Activated CD8-positive, alpha-beta memory T cell treated with anti-CD3 and anti-CD28 coated beads for 4 hours (primary cell): Measurements from ENCODE around the gene USH1G.
"Not testable (repeated sequence)": the region's sequence is repeated elsewhere in the genome, so short reads cannot be mapped to it uniquely, and the experiment has no call there.

Experiments
- DNase-seq, 2 donors: peaks; one replicate each; pipeline ENCODE4 v3.0.0-alpha.2; 2020; ENCODE audit warnings: low read depth in 2 of 2

Gene USH1G

DNA sequence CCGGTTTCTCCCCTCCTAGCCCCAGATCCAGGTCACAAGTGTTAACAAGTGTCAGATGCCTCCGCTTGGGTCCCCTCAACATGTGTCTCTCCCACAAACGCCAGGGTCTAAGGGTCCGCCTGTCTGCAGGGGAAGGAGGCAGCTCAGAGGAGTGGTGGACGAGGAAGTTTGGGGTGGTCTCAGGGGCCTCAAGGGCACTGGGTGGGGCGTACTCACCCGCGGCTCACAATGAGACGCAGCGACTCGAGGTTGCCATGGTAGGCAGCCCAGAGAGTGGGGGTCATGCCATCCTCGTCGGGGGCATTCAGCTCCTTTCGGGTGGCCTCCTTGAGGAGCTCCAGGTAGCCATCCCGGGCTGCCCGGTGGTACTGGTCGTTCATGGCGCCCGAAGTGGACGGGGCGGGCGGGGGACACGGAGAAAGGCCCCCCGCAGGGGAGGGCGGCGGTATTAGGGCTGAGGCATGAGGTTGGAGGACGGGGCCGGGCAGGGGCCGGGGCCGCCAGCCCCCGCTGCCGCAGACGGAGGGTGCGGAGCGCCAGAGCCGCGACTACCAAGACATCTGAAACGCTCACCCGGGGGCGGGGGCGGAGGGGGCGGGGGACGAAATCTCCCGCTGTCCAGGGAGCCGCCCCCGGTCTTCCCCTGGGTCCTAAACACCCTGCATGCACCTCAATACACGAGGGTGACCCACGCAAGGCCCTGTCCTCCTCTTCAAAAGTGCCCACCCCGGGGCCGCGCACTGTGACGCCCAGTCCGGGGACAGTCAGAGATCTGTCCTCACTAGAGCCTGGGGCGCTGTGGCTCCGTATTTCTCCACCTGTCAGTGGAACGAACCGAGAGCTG lies at the start of gene USH1G:
TSS of gene USH1G (minus strand) at position 562 of the 844 bp plus-strand sequence. CDS start at position 380, 182 bp downstream.
- no peak for DNase-seq

DNA sequence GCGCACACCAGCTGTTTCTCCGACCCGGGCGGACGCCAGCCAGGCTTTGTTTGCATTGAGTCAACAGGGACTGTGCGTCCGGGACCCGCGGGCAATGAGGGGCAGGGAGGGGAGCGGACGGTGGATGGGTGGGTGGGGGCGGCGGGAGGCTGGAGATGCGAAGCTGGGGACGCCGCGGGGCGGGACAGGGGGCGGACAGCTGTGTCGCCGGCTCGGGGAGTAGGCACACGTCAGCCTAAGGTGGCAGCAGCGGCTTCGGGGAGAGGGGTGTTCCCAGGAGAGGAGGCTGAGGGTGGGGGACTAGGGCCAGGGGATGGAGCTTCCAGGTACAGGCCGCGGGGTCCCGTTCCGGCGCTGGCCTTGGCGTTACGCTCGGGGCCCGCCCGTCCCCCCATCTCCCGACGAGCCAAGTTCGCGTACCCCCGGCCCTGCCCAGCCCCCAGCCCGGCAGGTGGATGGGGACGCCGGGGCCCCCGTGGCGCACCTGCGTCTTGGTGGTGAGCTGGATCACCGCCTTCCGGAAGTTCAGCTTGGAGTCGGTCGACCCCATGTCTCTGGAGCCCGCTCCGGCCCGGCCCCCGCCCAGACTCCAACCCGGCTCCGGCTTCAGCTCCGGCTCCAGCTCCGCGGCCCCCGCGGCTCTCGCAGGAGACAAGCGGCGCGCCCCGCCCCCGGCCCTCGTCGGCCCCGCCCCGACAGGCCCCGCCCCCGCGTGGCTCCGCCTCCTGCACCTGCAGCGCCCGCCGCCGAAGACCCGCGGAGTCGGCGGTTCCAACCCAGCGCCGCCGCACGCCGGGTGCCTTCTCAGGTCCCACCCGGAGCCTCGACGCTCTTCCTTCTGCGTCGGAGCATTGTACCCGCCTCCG lies 49.3 kb upstream of the USH1G start, which contains the start of gene HID1:
TSS of gene HID1 (minus strand) at position 653 of the 866 bp plus-strand sequence. CDS start at position 550, 103 bp downstream.
- DNase-seq: peak; percentile 59 to 65

DNA sequence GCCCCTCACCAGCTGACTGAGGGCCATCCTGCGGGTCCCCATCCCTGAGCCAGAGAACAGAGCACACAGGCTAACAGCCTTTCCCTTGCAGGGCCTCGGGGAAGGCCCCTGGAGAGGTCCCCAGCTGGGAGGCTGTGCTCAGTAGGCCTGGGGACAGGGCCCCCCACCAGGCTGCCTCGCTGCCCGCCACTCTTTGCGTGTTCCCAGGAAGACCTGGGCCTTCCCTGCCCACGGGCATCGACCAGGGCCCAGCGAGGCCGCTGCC lies 48.7 kb upstream of the USH1G start:
- no peak for DNase-seq

DNA sequence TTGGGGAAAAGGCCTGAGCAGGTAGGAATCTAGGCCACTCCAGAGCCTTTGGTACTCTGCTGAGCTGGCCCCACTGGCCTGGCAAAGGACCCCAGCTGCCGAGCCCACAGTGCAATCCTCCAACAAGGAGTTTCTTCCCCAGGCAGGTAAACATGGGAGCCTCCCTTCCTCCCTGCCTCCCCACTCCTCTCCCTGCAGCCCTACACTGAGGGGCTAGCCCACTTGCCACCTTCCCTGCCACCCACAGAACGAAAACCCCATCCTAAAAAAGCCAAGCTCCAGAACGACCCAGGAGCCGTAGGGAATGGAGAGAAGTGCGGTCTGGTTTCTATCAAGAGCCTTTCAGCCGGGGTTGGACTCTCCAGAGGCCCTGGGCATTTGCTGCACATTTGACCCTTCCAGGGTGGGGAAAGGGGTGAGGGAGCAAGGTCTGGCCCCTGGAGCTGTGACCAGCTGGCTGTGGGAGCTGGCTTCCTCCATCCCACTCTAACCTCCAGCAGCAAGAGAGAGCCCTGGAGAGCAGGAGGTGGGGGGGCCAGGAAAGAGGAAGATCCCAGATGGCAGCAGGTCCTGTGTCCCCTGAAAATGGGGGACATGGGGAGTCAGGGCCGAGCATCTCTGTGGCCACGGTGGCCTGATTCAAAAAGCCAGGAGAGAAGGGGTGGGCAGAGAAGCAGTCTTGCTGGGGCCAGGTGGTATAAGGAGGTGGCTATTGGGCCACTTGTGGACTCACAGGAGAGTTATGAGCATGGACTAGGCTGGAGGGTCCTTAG lies 48.2 kb upstream of the USH1G start:
- no peak for DNase-seq

DNA sequence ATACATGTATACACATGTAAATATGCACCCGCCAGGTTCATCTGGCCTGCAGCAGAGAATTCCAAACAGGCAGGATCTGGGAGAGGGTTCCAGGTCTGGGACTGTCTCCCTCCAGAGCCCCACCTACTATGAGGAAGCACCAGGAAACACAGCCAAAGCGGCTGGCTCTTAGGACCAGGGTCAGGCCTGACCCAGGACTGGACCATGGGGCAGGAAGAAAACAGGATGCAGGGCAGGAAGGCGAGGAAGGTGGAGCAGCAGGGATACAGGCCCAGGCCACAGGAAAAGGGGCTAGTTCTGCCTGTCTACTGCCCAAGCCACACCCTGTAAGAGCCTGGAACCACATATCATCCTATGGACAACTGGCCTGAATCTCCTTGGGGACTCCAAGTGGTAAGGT lies 47.3 kb upstream of the USH1G start:
- DNase-seq: no peak

DNA sequence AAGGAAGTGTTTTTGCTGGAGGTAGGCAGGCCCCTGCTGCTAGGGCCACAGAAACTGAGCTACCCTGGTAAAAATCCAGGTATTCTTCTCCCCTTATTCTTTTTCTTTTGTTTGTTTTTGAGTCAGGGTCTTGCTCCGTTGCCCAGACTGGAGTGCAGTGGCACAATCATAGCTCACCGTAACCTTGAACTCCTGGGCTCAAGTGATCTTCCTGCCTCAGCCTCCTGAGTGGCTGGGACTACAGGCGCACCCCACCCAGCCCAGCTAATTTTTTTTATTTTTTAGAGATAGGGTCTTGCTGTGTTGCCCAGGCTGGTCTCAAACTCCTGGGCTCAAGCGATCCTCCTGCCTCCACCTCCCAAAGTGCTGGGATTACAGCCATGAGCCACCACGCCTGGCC lies 46.4 kb upstream of the USH1G start:
- not testable (repeated sequence) for DNase-seq

DNA sequence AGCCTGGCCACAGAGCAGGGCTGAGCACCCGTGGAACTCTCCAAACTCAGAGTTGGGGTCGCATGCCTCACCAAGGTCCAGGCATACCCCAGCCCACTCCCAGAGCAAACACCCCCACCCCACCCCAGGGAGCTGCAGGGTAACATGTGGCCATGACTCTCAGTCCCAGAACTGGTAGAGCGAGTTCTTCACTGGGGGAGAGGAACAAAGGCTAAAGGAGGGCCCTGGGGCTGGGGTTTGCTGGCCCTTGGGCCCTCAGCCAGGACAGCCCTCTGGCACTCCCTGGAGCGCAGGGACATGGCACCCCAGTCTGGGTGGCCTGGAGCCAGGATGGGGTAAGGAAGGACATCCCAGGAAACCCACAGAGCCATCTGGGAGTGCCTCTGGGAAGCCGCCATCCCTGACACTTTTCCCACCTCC lies 45.3 kb upstream of the USH1G start:
- no peak for DNase-seq

DNA sequence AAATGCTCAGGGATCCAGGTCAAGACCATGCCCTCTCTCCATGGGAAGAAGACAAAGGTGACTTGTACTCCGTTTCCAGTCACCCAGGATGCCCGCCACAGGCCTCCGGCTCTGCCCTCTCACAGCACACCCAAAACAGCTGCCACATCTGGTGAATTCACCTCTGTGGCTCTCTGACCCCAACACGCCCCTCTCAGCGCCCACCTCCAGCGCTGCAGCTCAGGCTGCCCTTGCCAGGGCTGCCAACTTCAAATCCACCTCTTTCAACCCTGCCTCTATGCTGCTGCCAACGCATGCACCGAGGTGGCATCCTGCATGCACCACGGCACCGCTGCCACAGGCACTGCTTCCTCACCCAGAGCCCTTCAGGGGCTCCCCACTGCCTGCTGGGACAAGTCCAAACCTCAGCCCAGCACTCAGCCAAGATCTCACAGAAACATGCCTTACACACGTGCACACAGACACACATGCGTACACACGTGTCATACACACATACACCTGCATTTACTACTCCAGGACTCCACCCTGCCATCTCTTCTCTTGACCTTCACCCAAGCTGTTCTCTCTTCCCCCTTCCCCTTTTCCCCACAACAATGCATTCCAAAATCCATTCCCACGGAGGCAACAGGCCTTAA lies 42.0 kb upstream of the USH1G start:
- no peak for DNase-seq

DNA sequence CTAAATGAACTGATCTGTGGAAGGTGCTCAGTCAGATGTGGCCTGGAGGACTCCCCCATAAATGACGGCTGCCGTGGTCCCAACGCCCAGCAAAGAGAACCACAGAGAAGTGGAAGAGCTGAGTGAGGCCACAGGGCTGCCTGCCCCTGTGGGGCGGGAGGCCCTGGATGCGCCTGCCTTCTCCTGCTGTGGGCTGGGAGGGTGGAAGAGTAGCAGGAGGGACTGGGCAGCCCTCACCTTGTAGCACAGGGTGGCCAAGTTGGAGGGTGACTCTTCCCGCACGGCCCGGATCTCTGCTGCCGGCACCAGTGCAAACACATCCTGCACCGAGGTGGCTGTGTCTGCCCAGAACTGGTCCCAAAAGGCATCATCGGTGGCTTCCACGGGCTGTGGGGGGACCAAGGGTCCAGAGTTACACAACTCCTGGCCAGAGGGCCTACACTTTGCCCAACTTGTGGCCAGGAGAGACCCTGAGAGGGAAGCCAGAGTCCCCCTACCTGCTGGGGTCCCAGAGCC lies 41.2 kb upstream of the USH1G start:
- no peak for DNase-seq

DNA sequence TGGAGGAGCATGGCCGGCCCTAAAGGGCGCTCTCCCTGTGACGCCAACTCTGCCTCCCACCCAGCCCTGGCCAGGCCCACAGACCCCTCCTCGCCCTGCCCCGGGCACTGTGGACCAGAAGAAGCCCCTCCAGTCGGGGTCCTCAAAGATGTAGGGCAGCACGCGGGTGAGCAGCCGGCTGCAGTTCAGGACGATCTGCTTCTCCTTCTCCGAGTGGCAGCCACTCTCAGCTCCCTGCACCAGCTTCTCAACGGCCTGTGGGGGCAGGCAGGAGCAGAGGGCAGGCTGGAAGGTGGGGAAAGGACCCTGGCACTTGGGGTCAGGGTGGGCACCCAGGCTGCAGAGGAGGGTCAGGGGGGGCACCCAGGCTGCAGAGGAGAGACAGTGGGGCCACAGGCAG lies 40.6 kb upstream of the USH1G start:
- DNase-seq: no peak

DNA sequence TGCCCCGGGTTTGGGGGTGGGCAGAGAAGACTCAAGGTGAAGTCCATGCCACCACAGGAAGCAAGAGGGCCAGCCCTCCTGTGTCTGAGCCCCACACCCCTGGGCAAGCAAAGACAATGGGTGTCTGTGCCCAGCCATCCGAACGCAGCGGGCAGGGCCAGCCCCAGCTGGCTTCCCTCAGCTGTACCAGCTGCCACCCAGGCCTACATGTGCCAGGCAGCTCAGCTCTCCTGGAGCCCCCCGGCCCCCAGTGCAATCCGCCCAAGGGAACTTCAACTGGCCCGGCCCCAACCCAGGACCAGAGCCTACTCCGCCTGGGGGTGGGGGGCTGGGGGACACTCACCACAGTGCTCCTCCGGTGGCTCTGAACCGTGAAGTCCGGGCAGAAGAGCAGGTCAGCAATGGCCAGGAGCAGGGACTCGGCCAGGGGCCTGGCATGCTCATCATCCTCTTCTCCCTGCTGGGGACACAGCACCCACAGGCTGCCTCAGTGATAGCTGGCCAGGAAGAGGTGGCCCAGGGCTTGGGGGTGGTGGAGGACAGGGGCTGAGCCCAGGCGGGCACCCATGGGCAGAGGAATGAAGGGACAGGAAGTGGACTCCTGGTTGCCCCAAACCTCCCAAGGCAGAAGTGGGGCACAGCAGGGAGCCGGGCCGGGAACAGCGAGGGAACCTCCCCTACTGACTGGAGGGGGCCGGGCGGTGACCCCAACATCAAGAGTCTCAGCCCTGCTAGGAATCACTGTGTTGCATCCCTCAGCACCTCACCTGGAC lies 39.8 kb upstream of the USH1G start:
- DNase-seq: no peak

DNA sequence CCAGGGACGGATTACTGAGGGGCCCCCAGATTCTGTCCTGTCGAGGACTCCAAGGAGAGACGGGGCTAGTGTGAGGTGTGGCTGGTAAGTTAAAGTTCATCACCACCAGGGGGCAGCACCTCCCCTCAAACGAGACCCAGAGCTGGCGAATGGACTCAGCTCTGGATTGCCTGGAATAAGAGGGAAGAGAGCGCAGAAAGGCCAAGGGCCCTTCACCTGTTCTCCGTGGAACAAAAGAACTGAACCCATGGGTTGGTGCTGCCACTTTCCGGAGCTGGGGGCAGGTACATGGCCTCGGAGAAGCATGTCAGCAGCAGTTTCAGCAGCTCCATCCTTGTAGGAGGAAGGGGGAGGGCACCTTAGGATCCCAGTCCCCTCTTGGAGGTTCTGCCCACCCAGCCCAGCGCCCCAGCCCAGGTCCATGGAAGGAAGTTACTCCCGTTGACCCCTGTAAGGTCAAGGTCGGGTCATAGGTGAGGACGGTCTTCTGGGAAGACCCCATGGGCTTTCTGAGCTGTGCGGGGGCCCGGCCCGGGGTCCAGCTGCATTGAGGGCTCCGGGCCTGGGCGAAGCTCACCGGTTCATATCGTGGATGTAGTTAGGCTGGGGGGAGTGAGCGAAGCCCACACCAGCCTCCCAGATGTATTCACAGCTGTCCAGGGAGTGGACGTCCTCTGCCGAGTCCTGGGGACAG lies 38.7 kb upstream of the USH1G start:
- peak; percentile 64 to 69 for DNase-seq

DNA sequence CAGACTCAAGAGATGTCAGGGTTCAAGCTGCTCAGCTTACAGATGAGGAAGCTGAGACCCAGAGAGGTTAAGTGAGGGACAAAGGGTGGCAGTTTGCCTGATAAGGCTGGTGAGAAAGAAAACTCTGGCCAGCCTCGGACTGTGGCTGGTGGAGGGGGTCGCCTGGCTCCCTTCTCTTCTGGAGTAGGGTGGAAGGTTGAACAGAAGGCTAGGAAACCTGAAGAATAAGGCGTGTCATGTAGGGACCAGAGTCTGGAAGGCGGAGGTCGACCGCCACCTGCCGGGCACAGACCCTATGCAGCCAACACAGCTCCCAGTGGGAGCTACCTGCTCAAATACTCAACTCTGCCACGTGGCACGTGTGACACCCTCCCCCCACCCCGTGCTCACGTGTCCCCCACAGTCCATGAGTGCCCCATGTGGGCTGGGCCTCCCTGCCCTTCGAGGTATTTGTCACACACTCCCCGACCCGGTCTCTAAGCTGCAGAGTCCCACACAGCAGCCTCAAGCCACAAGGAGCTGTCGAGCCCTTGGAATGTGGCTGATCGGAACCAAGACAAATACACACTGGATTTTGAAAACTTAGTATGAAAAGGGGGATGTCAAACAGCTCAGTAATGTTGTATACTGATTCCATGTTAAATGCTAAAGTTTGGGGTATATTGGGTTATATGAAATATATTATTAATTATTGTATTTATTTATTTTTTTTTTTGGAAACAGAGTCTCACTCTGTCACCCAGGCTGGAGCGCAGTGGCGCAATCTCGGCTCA lies 37.7 kb upstream of the USH1G start:
- DNase-seq: peak in 1 of 2 donors; percentile 17

DNA sequence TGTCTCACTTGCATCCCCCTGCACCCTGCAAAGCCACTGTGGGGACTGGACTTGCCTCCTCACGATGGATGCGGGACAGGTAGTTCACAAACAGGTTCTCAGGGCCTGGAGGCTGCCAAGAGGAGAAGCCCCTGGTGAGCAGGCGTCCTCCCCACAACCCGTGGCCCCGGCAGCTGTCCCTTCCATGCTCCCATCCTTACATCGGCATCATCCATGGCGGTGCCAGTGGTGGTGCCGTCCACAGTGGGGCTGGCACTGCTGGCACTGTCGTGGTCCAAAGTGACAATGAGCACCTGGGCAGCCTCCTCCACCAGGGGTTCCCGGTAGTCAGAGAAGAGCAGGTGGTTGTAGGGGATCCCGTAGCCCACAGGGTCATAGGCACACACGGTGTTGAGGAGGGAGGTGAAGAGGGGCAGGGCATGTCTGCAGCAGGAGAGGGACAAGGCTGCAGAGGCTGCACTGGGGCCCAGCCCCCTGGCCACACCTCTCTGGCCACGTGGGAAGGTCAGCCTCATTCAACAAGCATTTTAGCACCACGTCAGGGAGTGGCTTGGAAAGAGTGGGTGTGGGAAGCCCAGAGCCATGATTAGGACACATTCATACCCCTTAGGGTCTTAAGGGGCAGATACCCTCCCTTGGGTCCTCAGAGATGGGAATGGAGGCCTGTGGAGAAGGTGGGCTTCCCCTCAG lies 36.9 kb upstream of the USH1G start:
- no peak for DNase-seq

DNA sequence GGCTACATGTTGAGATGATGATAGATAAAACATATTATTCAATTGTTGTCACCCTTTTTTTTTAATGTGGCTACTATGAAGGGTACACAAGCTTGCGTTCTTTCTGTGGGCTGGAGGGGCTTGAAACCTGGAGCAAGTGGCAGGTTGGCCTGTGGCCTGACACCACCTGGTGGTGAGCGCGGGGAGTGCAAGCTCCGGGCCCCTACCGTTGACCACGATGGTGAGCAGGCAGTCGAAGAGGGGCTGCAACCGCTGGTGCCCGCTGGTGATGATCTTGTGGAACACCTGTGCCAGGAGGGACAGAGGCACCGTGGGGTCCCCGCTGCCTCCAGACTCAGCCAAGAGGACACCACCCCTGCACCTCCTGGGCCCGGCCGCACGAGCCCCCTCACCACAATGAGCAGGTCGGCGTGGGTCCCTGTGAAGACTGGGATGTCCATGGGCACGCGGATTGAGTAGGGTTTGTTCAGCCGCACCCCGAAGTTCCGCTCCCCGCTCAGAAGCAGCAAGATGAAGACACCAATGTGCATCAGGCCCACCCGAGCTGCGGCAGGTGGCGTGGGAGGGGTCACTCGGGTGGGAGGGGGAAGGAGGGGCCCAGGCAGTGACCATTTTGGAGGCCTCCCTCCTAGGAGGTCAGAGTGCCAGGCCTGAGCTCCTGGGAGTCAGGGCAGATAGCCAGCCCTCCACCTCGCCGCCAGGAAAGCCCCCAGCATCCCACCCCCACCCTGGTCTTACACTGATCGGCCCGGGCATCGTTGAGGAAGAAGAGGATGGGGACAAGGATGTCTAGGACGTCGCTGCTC lies 35.1 kb upstream of the USH1G start:
- peak; percentile 58 to 63 for DNase-seq

DNA sequence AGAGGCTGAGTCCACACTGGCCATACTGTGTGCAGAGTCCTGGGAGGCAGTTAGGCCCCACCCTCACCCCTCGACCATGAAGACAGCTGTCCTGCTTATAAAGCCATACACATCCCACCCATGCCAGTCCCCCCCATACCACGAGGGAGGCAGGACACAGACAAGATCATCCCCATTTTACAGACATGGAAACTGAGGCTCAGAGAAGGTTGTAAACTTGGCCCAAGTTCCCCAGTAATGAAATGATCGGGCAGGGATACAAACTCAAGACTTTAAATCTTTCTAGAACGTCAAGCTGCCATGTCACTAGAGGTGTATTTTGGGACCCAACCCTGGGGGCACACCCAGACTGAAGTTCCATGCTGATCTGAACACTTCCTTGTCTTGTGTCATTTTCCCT lies 33.0 kb upstream of the USH1G start:
- no peak for DNase-seq

DNA sequence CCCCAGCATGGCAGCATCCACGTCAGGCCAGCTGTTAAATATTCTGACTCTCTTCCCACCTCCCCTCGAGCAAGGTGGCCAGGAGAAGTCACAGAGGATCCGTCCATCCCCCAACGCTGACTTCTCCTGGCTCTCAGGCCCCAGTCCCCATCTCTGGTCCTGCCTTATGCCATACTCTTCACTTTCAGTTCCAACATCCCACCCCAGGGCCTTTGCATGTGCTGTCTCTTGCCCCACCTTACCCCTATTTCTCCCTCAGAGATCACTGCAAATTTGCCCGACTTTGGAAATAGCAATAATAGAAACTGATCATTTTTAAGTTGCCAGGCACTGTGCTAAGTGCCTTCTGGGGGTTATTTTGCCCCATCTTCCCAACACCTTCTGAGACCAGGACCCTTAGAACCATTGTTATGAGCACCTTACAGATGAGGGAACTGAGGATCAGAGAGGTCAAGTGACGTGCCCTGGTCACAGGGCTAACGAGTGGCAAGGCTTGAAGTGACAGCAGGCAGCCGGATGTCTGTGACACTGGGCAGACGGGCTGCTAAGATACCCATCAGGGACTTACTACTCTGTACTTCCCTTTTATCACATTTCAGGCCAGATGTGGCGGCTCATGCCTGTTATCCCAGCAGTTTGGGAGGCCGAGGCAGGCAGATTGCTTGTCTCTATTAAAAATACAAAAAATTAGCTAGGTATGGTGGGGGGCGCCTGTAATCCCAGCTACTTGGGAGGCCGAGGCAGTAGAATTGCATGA lies 31.8 kb upstream of the USH1G start:
- no peak for DNase-seq
